GM18511 (cell line): Measurements from ENCODE around the gene PEX14.
"Not testable (repeated sequence)": the region's sequence is repeated elsewhere in the genome, so short reads cannot be mapped to it uniquely, and the experiment has no call there.

Source experiments
- ATAC-seq: cut with Tn5 transposase; IDR thresholded peaks from one replicate; pipeline ENCODE4 v1.9.1; 2021; ENCODE audit warnings: mild to moderate bottlenecking, moderate library complexity; ENCODE audit not compliant: unreplicated experiment

PEX14 gene

GRCh38 chr1:10494418-10494753 is 19.6 kb downstream of the PEX14 start:
- peak; percentile 9 for ATAC-seq

- ATAC-seq: peak; percentile 80
Observed at GRCh38 chr1:10494754-10495474, 20.2 kb downstream of the PEX14 start.

DNA sequence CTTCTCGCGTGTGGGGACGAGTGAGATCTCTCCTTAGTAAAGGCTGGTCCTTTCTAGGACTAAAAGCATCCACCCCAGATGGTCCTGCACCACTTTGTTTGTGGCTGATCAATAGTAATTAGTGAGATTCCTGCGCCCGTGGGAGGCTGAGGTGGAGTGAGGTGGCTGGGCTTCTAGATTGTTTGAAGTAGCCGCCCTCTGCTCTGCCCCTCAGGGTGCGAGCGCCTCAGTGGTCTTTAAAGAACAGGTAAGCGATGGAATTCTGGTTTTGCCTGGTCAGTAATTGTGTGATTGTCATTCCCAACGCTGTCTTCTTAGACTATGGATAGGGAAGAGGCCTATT is 20.7 kb downstream of the PEX14 start:
- ATAC-seq: no peak

- ATAC-seq: no peak
Observed at GRCh38 chr1:10495952-10496351, 21.2 kb downstream of the PEX14 start.

DNA sequence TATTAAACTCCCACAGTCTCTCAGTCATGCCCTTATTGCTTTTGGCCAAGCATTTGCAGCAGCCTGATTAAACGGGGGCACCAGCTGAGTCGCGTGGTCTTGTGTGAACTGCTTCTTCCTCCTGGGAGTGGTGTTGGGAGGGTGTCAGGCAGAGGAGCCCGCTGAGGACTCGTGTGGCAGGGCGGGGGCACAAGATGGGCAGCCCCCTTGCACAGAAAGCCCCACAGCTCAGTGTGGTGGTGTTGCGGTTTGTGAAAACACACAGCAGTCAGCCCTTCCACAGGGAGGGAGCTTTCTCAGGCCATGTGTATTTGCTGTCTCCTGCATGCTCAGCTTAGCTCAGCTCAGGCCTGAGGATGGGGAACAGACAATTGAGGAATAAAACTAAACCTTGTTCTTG is 22.4 kb downstream of the PEX14 start:
- no peak for ATAC-seq

DNA sequence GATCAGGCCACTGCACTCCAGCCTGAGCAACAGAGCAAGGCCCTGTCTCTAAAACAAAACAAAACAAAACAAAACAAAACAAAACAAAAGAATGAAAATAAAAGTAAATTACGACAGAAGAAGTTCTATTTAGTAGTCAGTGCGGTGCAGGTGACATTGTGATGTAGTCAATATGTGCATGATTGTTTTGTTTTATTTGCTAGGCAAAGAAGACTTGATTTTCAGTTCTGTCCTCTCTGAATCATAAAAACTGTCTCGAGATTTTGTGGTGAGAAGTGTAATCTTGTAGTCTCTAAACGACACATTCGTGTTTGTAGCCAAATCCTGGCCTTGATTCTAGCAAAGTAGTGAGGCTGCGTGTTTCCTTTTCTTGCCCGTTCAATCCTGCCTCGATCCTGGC is 23.5 kb downstream of the PEX14 start:
- no peak for ATAC-seq

- ATAC-seq: no peak
Observed at GRCh38 chr1:10502206-10502605, 27.5 kb downstream of the PEX14 start.

DNA sequence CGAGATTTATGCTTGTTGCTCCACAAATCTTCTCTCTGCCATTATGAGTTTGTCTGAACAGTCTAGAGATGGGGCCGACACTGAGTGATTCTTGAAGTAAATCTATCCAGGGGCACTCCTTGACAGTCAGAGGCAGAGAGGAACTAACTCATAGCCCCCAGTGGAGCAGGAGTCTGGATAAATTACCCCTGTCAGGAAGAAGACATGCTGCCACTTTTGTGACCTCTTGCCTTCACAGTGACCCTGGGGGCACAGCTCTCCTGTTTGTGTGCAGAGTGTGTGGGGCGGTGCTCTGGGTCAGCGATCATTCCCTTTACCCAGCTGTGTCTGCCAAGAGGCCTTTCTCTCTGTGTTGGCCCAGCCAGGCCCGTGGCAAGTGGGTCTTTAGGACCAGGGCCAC is 29.5 kb downstream of the PEX14 start:
- ATAC-seq: no peak

GRCh38 chr1:10506046-10506676 is 31.4 kb downstream of the PEX14 start:
- not testable (repeated sequence) for ATAC-seq

GRCh38 chr1:10506677-10507047 is 31.9 kb downstream of the PEX14 start:
- ATAC-seq: no peak

- no peak for ATAC-seq
Observed at GRCh38 chr1:10507111-10507879, 32.5 kb downstream of the PEX14 start.

DNA sequence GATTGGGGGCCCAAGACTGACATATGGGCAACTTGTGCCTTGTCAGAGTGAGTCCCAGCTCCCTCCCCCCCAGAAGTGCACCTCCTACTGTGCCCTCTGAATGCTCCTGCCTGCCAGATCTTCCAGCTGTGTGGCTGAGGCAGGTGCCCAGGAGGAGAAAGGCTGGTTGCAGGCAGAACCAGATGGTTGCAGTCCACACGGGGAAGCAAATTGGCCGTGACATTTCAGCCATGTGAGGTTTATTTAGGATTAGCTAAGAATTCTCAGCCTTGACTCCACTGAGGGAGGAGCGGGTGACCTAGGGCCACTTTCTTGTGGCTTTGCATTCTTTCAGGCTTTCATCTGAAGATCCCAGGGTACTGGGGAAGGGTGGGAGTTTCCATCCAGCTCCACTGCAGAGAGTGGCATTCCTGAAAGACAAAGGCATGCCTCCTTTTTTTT is 33.8 kb downstream of the PEX14 start:
- ATAC-seq: no peak

GRCh38 chr1:10509809-10510509 is 35.2 kb downstream of the PEX14 start:
- no peak for ATAC-seq

GRCh38 chr1:10510520-10511493 is 36.1 kb downstream of the PEX14 start:
- ATAC-seq: peak; percentile 86

DNA sequence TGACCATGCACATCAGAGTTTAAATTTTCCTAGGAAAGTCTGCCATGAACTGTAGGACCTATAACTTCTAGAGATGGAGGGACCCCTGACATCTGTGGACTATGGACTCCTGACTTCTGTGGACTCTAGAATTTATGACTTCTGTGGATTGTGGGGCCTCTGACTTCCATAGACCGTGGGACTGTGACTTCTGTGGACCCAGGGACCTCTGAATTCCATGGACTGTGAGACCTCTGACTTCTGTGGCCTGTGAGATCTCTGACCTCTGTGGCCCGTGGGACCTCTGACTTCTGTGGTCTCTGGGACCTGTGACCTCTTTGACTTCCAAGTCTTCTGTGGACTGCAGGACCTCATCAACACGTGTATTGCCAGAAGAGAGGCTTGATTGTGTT is 36.7 kb downstream of the PEX14 start:
- no peak for ATAC-seq

GRCh38 chr1:10513199-10513598 is 38.4 kb downstream of the PEX14 start:
- no peak for ATAC-seq

GRCh38 chr1:10514490-10515235 is 39.9 kb downstream of the PEX14 start:
- no peak for ATAC-seq

DNA sequence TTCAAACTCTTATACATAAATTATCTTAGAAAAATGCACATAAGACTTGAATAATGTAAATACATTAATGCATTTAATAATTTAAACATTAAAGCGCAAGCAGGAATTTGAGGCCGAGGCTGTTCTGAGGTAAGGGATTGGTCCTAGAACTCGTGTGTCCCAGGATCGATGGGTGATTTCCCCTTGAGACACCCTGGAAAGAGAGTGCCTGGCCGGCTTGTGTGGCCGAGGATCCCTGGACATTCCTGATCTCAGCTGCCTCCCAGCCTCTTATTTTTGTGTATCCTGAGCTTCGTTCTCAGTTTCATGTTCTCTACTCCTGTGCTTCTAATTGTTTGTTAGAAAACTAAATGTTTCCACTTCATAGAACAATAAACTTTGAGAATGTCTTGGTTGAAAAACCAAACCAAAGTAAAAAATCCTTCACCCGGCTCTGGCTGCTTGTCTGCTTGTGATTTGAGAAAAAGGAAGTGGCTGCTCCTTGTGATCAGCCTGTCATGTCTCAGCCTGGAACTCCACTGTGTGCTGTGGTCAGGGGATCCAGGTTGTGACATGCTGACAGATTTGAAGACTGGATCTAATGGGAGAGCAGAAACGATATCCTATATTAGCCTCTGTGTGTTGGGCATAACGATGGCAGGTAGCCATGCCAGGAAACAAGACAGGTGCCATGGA is 40.7 kb downstream of the PEX14 start:
- ATAC-seq: no peak
